Activated T-cell treated with anti-CD3 and anti-CD28 coated beads for 1 hour (primary cell): ENCODE measurements around the gene ZNF641.
A peak's percentile ranks its signal among the peaks of the same experiment; 100 is the strongest.
"Not testable (repeated sequence)": the region's sequence is repeated elsewhere in the genome, so short reads cannot be mapped to it uniquely, and the experiment has no call there.

Experiments used
- DNase-seq: peaks from one replicate; pipeline ENCODE4 v3.0.0-alpha.2; 2020; ENCODE audit warnings: low read depth

The ZNF641 gene

DNA sequence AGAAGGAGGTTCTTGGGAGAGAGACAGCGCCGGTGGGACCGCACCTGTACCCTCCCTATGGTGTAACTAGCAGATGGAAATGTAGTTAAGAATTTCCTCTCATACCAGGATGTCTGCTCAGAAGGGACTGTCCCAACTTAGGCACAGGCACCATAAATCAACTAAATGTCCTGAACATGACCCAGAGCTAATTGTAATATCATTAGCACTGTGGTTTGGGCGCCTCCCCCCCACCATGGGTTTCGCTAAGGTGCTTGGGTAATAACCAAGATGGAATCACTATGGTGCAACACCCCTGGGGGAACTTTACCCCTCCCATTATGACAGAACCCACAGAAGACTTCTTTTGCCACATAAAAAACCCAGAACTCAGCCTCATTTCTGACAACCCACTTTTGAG is 15.9 kb downstream of the ZNF641 start:
- no peak for DNase-seq

DNA sequence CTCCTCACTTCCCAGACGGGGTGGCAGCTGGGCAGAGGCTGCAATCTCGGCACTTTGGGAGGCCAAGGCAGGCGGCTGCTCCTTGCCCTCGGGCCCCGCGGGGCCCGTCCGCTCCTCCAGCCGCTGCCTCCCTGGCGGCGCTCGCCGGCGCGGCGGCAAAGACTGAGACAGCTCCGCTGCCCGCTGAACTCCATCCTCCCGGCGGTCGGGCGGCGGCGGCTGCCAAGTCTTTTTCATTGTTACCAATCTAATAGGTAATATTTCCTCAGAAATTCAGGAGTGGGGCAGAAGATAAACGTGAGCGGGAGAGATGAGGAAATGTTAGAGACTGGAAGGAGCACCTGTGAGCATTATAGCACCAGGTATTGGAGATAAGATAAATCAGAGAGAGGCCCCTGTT is 17.0 kb downstream of the ZNF641 start:
- not testable (repeated sequence) for DNase-seq

DNA sequence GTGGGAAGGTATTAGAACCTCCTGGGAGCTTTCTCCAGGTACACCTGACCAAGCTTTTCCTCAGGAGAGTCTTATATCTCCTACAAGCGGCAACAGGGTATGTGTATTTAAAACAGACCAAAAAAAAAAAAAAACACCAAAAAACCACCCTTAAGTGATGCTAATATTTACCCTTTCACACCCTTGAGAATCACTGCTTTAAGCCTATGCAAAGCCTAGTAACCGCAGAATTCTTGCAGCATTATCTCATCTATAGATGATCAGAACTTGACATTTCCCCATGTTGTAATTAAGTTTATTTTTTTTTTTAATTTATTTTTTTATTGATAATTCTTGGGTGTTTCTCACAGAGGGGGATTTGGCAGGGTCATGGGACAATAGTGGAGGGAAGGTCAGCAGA is 19.3 kb downstream of the ZNF641 start:
- no peak for DNase-seq

DNA sequence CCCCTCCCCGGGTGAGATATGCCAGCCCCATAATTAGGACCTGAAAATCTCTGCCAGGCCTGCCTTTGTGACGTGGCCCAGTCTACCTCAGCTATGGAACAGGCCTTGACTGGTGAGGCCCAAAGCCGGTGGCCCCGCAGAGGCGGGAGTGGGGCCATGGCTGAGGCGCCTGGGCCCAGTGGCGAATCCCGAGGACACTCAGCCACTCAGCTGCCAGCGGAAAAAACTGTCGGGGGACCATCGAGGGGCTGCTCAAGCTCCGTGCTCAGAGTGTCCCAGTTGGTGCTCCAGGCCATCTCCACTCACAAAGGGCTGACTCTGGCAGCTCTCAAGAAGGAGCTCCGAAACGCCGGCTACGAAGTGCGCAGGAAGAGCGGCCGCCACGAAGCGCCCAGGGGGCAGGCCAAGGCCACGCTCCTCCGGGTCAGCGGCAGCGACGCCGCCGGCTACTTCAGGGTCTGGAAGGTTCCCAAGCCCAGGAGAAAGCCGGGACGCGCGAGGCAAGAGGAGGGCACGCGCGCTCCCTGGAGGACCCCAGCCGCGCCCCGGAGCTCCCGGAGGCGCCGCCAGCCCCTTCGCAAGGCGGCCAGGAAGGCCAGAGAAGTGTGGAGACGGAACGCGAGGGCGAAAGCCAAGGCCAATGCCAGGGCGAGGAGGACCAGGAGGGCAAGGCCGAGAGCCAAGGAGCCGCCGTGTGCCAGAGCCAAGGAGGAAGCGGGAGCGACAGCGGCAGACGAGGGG is 21.4 kb downstream of the ZNF641 start:
- DNase-seq = no peak

DNA sequence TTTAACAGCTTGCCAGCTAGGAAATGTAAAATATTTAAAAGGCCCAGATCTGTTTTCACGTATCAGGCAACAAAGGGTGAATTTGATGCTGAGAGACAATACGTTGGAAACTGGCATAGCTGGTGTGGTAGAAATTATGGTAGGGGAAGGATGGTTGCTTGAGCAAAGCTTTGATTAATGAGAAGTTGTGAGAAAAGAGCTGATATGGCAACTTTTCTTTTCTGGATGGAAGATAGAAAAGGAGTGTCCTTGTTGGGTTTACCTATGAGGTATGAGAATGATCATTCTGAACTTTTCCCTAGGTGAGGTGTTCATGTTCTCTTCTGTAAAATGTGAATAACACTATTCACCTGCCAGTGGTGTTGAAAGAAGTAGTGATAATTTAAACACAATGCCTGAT is 34.2 kb downstream of the ZNF641 start:
- no peak for DNase-seq

DNA sequence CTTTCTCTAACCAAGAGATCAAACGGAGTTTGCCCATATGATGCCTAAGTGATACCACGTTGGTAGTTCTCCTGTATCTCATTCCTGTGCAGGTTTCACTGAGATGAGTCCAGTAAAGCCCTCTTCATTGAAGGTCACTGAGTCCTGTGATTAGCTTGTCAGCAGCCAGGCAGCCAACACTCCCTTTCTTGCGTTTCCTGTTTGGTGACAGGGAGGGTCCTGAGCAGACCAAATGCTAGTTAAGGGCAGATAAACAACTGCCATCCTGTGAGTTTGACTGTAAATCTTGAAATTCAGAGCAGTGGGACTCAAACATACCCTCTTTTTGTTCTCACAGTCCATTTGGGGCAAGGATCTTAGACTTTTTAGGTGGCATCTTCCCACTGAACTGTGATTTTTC is 39.4 kb downstream of the ZNF641 start:
- no peak for DNase-seq

DNA sequence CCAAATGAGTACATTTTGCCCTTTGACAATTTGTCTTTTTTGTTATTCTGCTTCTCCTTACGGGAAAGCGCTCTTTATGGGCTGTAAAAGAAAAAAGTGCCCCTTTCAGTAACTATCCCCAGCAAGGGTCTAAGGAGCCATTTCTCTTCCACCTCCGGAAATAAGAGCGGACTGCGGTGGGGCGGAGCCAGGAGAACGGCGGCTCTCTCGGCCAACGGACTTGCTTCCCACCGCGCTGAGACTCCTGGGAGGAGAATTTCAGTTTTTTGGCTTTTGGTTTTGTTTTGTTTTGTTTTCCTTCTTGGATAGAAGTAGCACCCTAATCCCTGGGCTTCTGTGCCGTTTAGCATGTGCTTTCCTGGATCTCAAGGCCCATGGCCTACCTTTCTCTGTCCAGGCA is 43.5 kb downstream of the ZNF641 start:
- DNase-seq = no peak

DNA sequence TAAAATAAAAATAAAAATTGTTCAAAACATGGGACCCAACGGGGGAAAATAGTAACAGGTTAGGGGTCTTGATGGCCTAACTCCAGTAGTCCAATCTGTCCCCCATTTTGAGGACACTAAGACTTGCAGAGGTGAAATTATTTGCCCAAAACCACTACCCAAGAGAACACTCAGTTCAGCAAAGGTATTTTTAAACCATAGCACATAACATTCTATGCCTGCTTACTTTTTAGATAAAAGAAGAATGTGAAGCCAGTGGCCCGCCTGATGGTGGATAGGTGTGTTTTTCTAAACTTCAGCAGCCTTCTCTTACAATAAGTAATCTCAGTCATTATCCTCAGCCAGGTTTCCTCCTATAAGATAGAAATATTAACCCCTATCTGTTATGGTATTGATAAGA is 45.5 kb downstream of the ZNF641 start:
- no peak for DNase-seq

DNA sequence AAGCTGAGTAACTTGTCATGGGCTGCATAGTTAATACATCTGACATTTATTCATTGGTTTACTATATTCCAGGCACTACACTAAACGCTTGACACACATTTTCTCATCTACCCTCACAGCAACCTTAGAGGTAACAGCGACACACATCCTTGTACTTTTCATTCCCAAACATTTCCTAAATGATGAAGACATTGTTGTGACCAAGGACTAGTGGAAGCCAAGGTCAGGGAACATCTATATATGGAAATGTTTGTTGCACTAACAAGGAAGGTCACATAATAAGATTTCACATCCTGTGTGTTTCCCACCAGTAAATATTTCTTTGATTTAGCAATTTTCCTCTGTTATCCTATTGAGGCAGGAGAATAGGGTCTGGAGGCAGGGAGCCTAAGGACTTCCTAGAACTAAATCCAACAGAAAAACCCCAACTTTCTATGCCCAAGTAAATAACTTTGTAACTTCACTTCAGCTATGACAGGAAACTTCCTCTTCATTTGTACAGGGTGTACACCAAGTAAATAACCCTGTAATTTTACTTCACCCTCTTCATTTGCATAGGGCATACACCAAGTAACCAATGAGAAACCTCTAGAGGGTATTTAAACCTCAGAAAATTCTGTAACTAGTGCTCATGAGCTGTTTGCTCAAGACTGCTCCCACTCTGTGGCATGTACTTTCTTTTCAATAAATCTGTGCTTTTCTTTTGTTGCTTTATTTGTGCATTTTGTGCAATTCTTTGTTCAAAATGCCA is 48.4 kb downstream of the ZNF641 start:
- DNase-seq = no peak

DNA sequence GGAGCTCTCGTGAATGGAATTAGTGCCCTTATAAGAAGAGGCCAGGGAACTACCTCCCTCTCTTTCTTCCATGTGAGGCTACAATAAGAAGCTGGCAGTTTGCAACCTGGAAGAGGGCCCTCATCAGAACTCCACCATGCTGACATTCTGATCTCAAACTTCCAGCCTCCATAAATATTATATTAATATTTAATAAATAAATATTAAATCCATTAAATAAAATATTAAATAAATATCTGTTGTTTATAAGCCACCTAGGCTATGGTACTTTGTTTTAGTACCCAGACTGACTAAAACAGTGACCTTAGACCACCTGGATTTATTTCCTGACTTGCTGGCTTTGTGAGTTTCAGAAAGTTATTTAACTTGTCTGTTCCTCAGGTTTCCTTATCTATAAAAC is 49.9 kb downstream of the ZNF641 start:
- no peak for DNase-seq

DNA sequence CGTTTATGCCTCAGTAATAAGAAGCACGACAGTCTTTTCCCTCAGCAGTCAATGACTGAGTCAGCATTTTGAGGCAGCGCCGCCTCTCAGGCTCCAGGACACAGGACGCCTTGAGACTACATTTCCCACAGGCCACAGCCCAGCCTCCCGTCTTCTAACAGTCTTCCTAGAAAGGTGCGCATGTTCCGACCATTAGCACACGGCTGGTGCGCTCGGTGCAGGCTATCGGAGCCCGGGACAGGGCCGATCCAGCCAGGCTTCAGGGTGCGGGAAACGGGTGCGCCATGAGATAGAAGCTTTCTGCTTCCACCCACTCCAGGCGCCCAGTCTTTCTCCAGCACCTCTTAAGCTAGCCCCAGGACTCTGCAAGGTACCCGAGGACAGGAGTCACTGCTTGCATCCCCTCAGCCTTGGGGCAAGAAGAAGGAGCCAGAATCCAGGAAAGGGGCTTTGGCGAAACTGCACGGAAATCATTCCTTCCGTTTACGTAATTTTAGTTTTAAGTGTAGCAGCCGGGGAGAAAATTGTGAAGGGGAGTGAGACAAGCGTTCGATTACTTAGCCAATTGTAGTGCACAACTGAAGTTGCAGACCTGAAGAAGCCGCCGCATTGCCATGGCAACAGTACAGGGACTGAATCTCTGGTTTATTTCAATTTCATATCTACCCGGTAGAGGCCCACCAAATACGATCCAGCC is 54.0 kb downstream of the ZNF641 start:
- peak; percentile 23 for DNase-seq

DNA sequence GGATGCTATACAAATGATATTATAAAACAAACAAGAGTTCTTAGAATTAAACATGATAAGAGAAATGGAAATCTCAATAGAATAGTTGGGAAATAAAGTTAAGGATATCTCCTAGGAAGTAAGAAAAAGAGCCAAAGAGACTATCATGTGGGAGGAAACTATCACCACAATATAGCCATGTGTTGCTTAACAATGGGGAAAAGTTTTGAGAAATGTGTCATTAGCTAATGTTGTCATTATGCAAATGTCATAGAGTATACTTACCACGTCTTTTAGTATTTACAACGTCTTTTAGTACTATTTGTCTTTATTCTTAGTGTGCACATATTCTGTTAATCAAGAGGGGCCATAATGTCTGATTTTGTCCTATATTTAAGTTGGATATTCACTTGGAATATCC is 58.7 kb downstream of the ZNF641 start:
- no peak for DNase-seq

DNA sequence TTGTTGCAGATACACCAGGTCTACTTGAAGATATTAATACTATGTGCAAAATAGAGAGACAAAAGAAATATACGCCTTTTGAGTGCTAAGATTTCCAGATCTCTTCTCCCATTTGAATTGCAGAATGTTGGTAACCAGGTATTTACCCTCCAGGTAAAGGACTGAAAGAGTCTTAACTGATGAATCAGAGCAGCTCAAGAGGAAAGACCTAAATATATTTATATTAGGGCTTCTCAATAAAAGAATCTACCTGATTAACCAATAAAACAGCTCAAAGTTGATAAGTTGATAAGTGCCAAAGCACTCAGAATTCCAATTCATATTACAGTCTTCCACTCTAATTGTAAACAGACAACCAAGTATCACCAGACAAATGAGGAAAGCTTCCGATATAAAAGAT is 59.2 kb downstream of the ZNF641 start:
- DNase-seq = no peak

DNA sequence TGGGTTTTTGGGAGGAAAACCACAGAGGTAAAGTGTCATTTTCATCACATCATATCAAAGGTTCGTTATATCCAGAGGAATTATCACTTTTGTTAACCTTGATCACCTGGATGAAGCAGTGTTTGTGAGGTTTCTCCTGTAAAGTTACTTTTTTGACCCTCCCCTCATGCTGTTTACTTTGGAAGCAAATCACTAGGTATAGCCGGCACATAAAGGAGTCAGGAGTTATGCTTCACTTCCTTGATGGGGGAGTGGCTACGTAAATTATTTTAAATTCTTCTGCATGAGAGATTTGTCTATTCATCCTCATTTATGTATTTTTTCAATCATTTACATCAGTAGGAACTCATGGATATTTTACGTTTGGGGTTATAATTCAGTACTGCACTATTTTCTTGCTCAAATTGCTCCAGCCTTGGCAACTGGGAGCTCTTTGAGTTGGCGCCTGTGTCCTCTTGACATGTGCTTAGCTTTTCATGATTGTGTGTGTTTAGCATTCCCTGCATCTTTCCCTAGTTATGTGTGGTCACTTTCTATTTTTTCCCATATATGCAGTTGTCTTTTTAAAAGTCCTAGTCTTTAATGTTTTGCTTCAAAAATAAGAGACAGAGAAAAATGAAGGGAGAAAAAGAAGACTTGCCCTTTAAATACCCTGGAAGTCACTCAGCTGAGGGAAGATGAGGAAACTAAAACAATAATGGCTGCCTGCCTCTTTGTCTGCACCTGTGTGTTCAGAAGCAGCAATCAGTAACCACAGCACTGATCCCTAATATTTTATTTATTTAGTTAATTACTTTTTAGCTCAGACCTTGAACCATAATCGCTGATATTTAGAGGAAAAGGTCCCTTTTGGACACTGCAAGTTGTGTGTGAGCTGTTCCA is 62.1 kb downstream of the ZNF641 start:
- no peak for DNase-seq
